ENCODE data around the gene TP53I13. TPM values are rescaled to one million over a fixed set of nuclear protein-coding genes. Genes with fewer than 3 reads are reported as not detected.

Gene TP53I13
- total and polyA plus RNA-seq, 10 of the 15 experiments (the other 5 are each of a cell fraction or from before 2014, with no cell fraction given), result 0.31 to 45.1 (median 19.5) TPM; not detected in 1

- DNase-seq (ENCODE audit: low read depth, low spot score) (no peak), ATAC-seq (no peak), FAIRE-seq (no peak)
- Histone ChIP-seq H3K9me3 (replicated peaks; ENCODE audit: control insufficient read depth, insufficient read depth, low read length) (no peaks in the 10 kb centered on the region), H2AFZ (ENCODE audit: control insufficient read depth, low read depth, low read length) (no peak overlapping the region), H3K9ac (ENCODE audit: control insufficient read depth, insufficient read depth, low read length) (no peak overlapping the region), H3K27ac (ENCODE audit: control insufficient read depth, insufficient read depth) (no peak overlapping the region), H3K4me2 (ENCODE audit: control insufficient read depth, insufficient read depth) (no peak overlapping the region), H3K4me1 (ENCODE audit: control insufficient read depth, insufficient read depth, low read length) (peaks cover 26% of the 10 kb centered on the region), H3K27me3 (replicated peaks in 1 of 2; ENCODE audit: control insufficient read depth in 2 of 2, insufficient read depth in 2 of 2, low read length in 1 of 2) (no peaks in the 10 kb centered on the region; a peak in 1 of 4 replicates), H3K36me3 (ENCODE audit: control insufficient read depth in 2 of 2, insufficient read depth in 2 of 2, low read length in 1 of 2) (no peaks in the 10 kb centered on the region), H4K20me1 (ENCODE audit: control insufficient read depth, insufficient read depth) (no peaks in the 10 kb centered on the region), H3K79me2 (ENCODE audit: control insufficient read depth, insufficient read depth, low read length) (no peaks in the 10 kb centered on the region), H3K4me3 (no peak overlapping the region)
- no TSS peak for BruUV-seq (replicated peaks)
- ChIA-PET SMC1A (ENCODE audit: uncharacterized antibody, unreplicated experiment) (no interaction called here), CTCF (interaction anchor here (0.8 to 1.8 kb wide), 2 partner anchors 15 to 16 kb away, joined by 3 to 7 read pairs; no protein-coding TSS in a partner anchor), RAD21 (ENCODE audit: unreplicated experiment) (interaction anchor here (1.2 kb wide), 1 partner anchor 227 kb away, joined by 4 read pairs; no protein-coding TSS in a partner anchor), POLR2A (no interaction called here)
- no peak for TF ChIP-seq ZNF24 (IDR thresholded peaks at IDR 0.05)
- no peak for TF ChIP-seq RB1 (IDR thresholded peaks at IDR 0.05; ENCODE audit: borderline replicate concordance)
- intact Hi-C loops (cut with micrococcal nuclease; ENCODE audit: unreplicated experiment), result loop anchor here (10.0 kb wide), 1 partner anchor 232 kb away; no protein-coding TSS in a partner anchor
- WGBS (ENCODE audit: insufficient coverage, insufficient replicate concordance, low lambda C conversion rate, missing lambda C conversion rate), result 62% methylated on average over 9 of the region's 9 CpGs
- in situ Hi-C loops (cut with MboI), result no loop called here
Observed at GRCh38 chr17:29596811-29597210, 28.3 kb downstream of the TP53I13 start.

- no peaks in the 10 kb centered on the region for H3K9me3 ChIP-seq (replicated peaks; ENCODE audit: control insufficient read depth, insufficient read depth, low read length)
- no peak for FAIRE-seq
- DNase-seq (ENCODE audit: low read depth, low spot score), result no peak
- H4K20me1 ChIP-seq (ENCODE audit: control insufficient read depth, insufficient read depth), result no peaks in the 10 kb centered on the region
- SMC1A ChIA-PET (ENCODE audit: uncharacterized antibody, unreplicated experiment), result no interaction called here
- no peaks in the 10 kb centered on the region; a peak in 1 of 4 replicates for H3K27me3 ChIP-seq (replicated peaks in 1 of 2; ENCODE audit: control insufficient read depth in 2 of 2, insufficient read depth in 2 of 2, low read length in 1 of 2)
- WGBS (ENCODE audit: insufficient coverage, insufficient replicate concordance, low lambda C conversion rate, missing lambda C conversion rate), result 86% methylated on average over 12 of the region's 13 CpGs
- no peak overlapping the region for H2AFZ ChIP-seq (ENCODE audit: control insufficient read depth, low read depth, low read length)
- POLR2A ChIA-PET, result no interaction called here
- CTCF ChIA-PET, result interaction anchor here (0.8 to 1.8 kb wide), 3 partner anchors 12 to 20 kb away, joined by 3 to 7 read pairs (median 5); no protein-coding TSS in a partner anchor
- intact Hi-C loops (cut with micrococcal nuclease; ENCODE audit: unreplicated experiment), result loop anchor here (10.0 kb wide), 1 partner anchor 233 kb away; no protein-coding TSS in a partner anchor
- peaks cover 19% of the 10 kb centered on the region for H3K4me1 ChIP-seq (ENCODE audit: control insufficient read depth, insufficient read depth, low read length)
- TF ChIP-seq POLR2AphosphoS2 (IDR thresholded peaks at IDR 0.05; ENCODE audit: low read depth, low read length), result no peak
- TF ChIP-seq TARDBP (IDR thresholded peaks at IDR 0.05; ENCODE audit: borderline replicate concordance), result no peak
- TF ChIP-seq E2F4 (IDR thresholded peaks at IDR 0.05; ENCODE audit: low read depth, low read length), result no peak
- TF ChIP-seq CHD1 (IDR thresholded peaks at IDR 0.05; ENCODE audit: low read depth, low read length), result no peak
- TF ChIP-seq MAX (IDR thresholded peaks at IDR 0.05; ENCODE audit: low read depth, low read length), result no peak
- no peak for TF ChIP-seq RBBP5 (conservative IDR thresholded peaks at IDR 0.05)
- no peak overlapping the region for H3K4me2 ChIP-seq (ENCODE audit: control insufficient read depth, insufficient read depth)
- no peak overlapping the region for H3K4me3 ChIP-seq
- no peaks in the 10 kb centered on the region for H3K79me2 ChIP-seq (ENCODE audit: control insufficient read depth, insufficient read depth, low read length)
- H3K36me3 ChIP-seq (ENCODE audit: control insufficient read depth in 2 of 2, insufficient read depth in 2 of 2, low read length in 1 of 2), result no peaks in the 10 kb centered on the region
- in situ Hi-C loops (cut with MboI), result no loop called here
- no TSS peak for BruUV-seq (replicated peaks)
- H3K27ac ChIP-seq (ENCODE audit: control insufficient read depth, insufficient read depth), result no peak overlapping the region
- RAD21 ChIA-PET (ENCODE audit: unreplicated experiment), result interaction anchor here (1.2 kb wide), 1 partner anchor 227 kb away, joined by 4 read pairs; no protein-coding TSS in a partner anchor
- no peak overlapping the region for H3K9ac ChIP-seq (ENCODE audit: control insufficient read depth, insufficient read depth, low read length)
- ATAC-seq, result no peak
Observed at GRCh38 chr17:29597361-29598172, 29.1 kb downstream of the TP53I13 start.
